Endothelial cell of umbilical vein (primary cell): ENCODE measurements around the gene LIPT1. TPM values are rescaled to one million over a fixed set of nuclear protein-coding genes. Genes with fewer than 3 reads are reported as not detected.

ENCODE experiments used
- BruUV-seq: library from RNA; stranded (reverse); fragments of 400-500 nt; replicated peaks from 2 replicates; lab custom pipeline; 2021; lab: Mats Ljungman, UMichigan
- CTCF ChIA-PET: fragments of 300-600, 350-600 bp; sonication (Branson Sonifier 250); formaldehyde crosslinking; loops from one replicate; lab custom pipeline; 2021; ENCODE audit warnings: antibody characterized with exemption, inconsistent platforms; lab: Charles Lee
- POLR2A ChIA-PET: fragments of 300-600, 350-600 bp; sonication (Branson Sonifier 250); formaldehyde crosslinking; loops from one replicate; lab custom pipeline; 2021; ENCODE audit warnings: antibody characterized with exemption, inconsistent platforms; lab: Charles Lee
- DNase-seq: peaks from one replicate; pipeline ENCODE4 v3.0.0-alpha.2; 2011; ENCODE audit warnings: low read depth, low spot score
- FAIRE-seq: peaks from 2 replicates; lab custom pipeline; 2011; peaks lifted over from hg19 to GRCh38; lab: Jason Lieb, UNC
- H2AFZ ChIP-seq: 2 replicates; pipeline ENCODE4 v1.6.0; 2012; ENCODE audit warnings: low read depth, low read length, control low read depth, inconsistent platforms
- H3K27ac ChIP-seq: 2 replicates; pipeline ENCODE4 v1.5.1; 2011; ENCODE audit warnings: low read depth, mild to moderate bottlenecking, control low read depth, low read length, moderate library complexity; ENCODE audit not compliant: insufficient read depth
- H3K27me3 ChIP-seq, 2 experiments: 2 replicates each; pipeline versions ENCODE4 v1.6.0 to v1.6.1; 2011; ENCODE audit warnings: low read length in 2 of 2, mixed read lengths in 1 of 2; ENCODE audit not compliant: control insufficient read depth in 2 of 2, insufficient read depth in 2 of 2
- H3K36me3 ChIP-seq, 2 experiments: 2 replicates in 1 of 2; 3 replicates in 1 of 2; pipeline ENCODE4 v1.5.1; 2011; ENCODE audit warnings: low read length in 2 of 2, mild to moderate bottlenecking in 1 of 2, moderate library complexity in 1 of 2; ENCODE audit not compliant: control insufficient read depth in 2 of 2, insufficient read depth in 2 of 2; ENCODE audit errors: extremely low read depth in 1 of 2
- H3K4me1 ChIP-seq: 3 replicates; pipeline ENCODE4 v1.5.1; 2011; ENCODE audit warnings: mild to moderate bottlenecking, low read length; ENCODE audit not compliant: control insufficient read depth, insufficient read depth; ENCODE audit errors: extremely low read depth
- H3K4me2 ChIP-seq: 2 replicates; pipeline ENCODE4 v1.6.1; 2011; ENCODE audit warnings: low read length, control low read depth, mixed read lengths; ENCODE audit not compliant: insufficient read depth
- H3K4me3 ChIP-seq, 3 experiments: fragments of 200-600 bp in 1 of 3; sonication (generic), shearing (Covaris generic) in 1 of 3; replicated peaks in 1 of 3; 2 replicates each; pipeline ENCODE4 v1.5.1; 2011 to 2016; ENCODE audit warnings: control low read depth in 3 of 3, low read length in 3 of 3, mild to moderate bottlenecking in 2 of 3, inconsistent platforms in 1 of 3, low read depth in 1 of 3, moderate library complexity in 1 of 3; ENCODE audit not compliant: insufficient read depth in 1 of 3
- H3K79me2 ChIP-seq: 2 replicates; pipeline ENCODE4 v1.6.0; 2012; ENCODE audit warnings: low read length, inconsistent platforms; ENCODE audit not compliant: control insufficient read depth, insufficient read depth
- H3K9ac ChIP-seq: replicated peaks from 2 replicates; pipeline ENCODE3; 2011; ENCODE audit warnings: low read length, control low read depth; ENCODE audit not compliant: insufficient read depth; ENCODE audit errors: extremely low read depth
- H3K9me1 ChIP-seq: replicated peaks from 3 replicates; pipeline ENCODE4 v1.6.0; 2011; ENCODE audit warnings: mild to moderate bottlenecking, low read length; ENCODE audit not compliant: control insufficient read depth, insufficient read depth; ENCODE audit errors: extremely low read depth
- H3K9me3 ChIP-seq: replicated peaks from 2 replicates; pipeline ENCODE4 v1.5.1; 2012; ENCODE audit warnings: low read length, inconsistent platforms; ENCODE audit not compliant: control insufficient read depth, insufficient read depth
- H4K20me1 ChIP-seq: replicated peaks from 2 replicates; pipeline ENCODE3; 2011; ENCODE audit warnings: mild to moderate bottlenecking, low read length; ENCODE audit not compliant: control insufficient read depth, insufficient read depth; ENCODE audit errors: extremely low read depth
- CTCF ChIP-seq, 2 donors: IDR thresholded peaks; 1 replicate in 1 of 2; 2 replicates in 1 of 2; pipeline ENCODE4 v1.5.1; 2011; ENCODE audit warnings: low read length in 2 of 2, mild to moderate bottlenecking in 2 of 2, moderate library complexity in 2 of 2, control low read depth in 1 of 2, inconsistent platforms in 1 of 2, low read depth in 1 of 2; ENCODE audit not compliant: insufficient read depth in 1 of 2; ENCODE audit errors: extremely low read depth in 1 of 2
- EZH2 ChIP-seq: IDR thresholded peaks from 2 replicates; pipeline ENCODE4 v1.6.1; 2012; ENCODE audit warnings: borderline replicate concordance, low read depth, mild to moderate bottlenecking, moderate library complexity, low read length, inconsistent platforms; ENCODE audit not compliant: severe bottlenecking
- FOS ChIP-seq: IDR thresholded peaks from 2 replicates; pipeline ENCODE4 v1.6.1; 2011; ENCODE audit warnings: mild to moderate bottlenecking, low read length, moderate library complexity, borderline replicate concordance; ENCODE audit not compliant: insufficient read depth
- GATA2 ChIP-seq: IDR thresholded peaks from 2 replicates; pipeline ENCODE4 v1.7.0; 2011; ENCODE audit warnings: low read depth, mild to moderate bottlenecking, moderate library complexity, mixed read lengths, low read length; ENCODE audit not compliant: insufficient read length, insufficient read depth
- JUN ChIP-seq: IDR thresholded peaks from 2 replicates; pipeline ENCODE4 v1.6.1; 2011; ENCODE audit warnings: borderline replicate concordance, low read depth; ENCODE audit not compliant: insufficient read length, insufficient read depth
- MAX ChIP-seq: IDR thresholded peaks from 2 replicates; pipeline ENCODE4 v1.6.1; 2011; ENCODE audit not compliant: insufficient read depth, insufficient read length
- MYC ChIP-seq: IDR thresholded peaks from one replicate; pipeline ENCODE4 v1.6.1; 2011; ENCODE audit warnings: mild to moderate bottlenecking, low read depth, low read length
- POLR2A ChIP-seq: IDR thresholded peaks from 2 replicates; pipeline ENCODE4 v1.6.1; 2012; ENCODE audit warnings: low read depth, mild to moderate bottlenecking, control low read depth, low read length
- POLR2AphosphoS5 ChIP-seq: IDR thresholded peaks from 2 replicates; pipeline ENCODE4 v1.6.1; 2012; ENCODE audit warnings: low read depth, mild to moderate bottlenecking, control low read depth, low read length, moderate library complexity; ENCODE audit not compliant: insufficient read depth
- dilution Hi-C: fragments of 300-500 bp; cut with MboI; formaldehyde crosslinking; loops from one replicate; pipeline ENCODE4 v1.15.0; 2019; ENCODE audit warnings: low sequenced_read_pairs; ENCODE audit not compliant: extremely low pct_ligation_motif_present
- intact Hi-C: fragments of 100-400 bp; cut with micrococcal nuclease; formaldehyde crosslinking; loops from one replicate; pipeline ENCODE4 v1.10.0; 2022
- polyA plus RNA-seq, 4 experiments: library from polyadenylated mRNA; depleted of rRNA in 3 of 4; stranded (reverse) in 3 of 4; unstranded in 1 of 4; fragments of >200 nt; gene quantifications; 2 replicates each; pipeline versions ENCODE4 v1.2.1 to v1.2.3, GENCODE V29; 2011 to 2012; ENCODE audit warnings: missing spikeins in 1 of 4
- total RNA-seq: library from RNA; stranded (reverse); gene quantifications from 2 replicates; pipeline ENCODE4 v1.2.3, GENCODE V29; 2021

The LIPT1 gene
- total and polyA plus RNA-seq, 2 donors (not counting 3 experiments of a cell fraction or from before 2014, with no cell fraction given): 3.3 to 4.8 TPM

GRCh38 chr2:99111236-99111635 is 43.5 kb upstream of the LIPT1 start:
- Histone ChIP-seq H2AFZ (no peak overlapping the region), H3K4me2 (no peak overlapping the region), H3K27me3 (peaks cover 0 to 2% of the 10 kb centered on the region in 2 experiments), H3K4me3 (no peak overlapping the region), H3K4me1 (no peaks in the 10 kb centered on the region), H3K9ac (no peak overlapping the region), H3K27ac (no peak overlapping the region), H3K79me2 (no peaks in the 10 kb centered on the region), H4K20me1 (no peaks in the 10 kb centered on the region), H3K36me3 (no peaks in the 10 kb centered on the region), H3K9me3 (no peaks in the 10 kb centered on the region), H3K9me1 (no peaks in the 10 kb centered on the region)
- ChIA-PET CTCF (no interaction called here), POLR2A (no interaction called here)
- dilution Hi-C loops: no loop called here
- FAIRE-seq (no peak), DNase-seq (no peak)
- intact Hi-C loops: no loop called here
- no TSS peak for BruUV-seq
- no peak for TF ChIP-seq POLR2AphosphoS5
- TF ChIP-seq CTCF (IDR thresholded peaks at IDR 0.05; ENCODE audit: extremely low read depth in 1 of 2, insufficient read depth in 1 of 2, low read depth in 1 of 2, low read length in 2 of 2): no peak
- no peak for TF ChIP-seq MYC
- no peak for TF ChIP-seq FOS
- TF ChIP-seq POLR2A: no peak
- TF ChIP-seq JUN: no peak
- no peak for TF ChIP-seq EZH2

- Histone ChIP-seq H3K9me1 (no peaks in the 10 kb centered on the region), H3K36me3 (no peaks in the 10 kb centered on the region), H3K4me2 (no peak overlapping the region), H2AFZ (no peak overlapping the region), H3K9me3 (no peaks in the 10 kb centered on the region), H3K27me3 (peaks cover 0 to 2% of the 10 kb centered on the region in 2 experiments), H3K79me2 (no peaks in the 10 kb centered on the region), H3K9ac (no peak overlapping the region), H3K4me1 (no peaks in the 10 kb centered on the region), H3K4me3 (no peak overlapping the region), H3K27ac (no peak overlapping the region), H4K20me1 (no peaks in the 10 kb centered on the region)
- DNase-seq (no peak), FAIRE-seq (no peak)
- TF ChIP-seq JUN (no peak), GATA2 (no peak), FOS (no peak), EZH2 (no peak), MYC (no peak), POLR2AphosphoS5 (no peak), CTCF (IDR thresholded peaks at IDR 0.05; ENCODE audit: extremely low read depth in 1 of 2, insufficient read depth in 1 of 2, low read depth in 1 of 2, low read length in 2 of 2) (no peak), POLR2A (no peak), MAX (no peak)
- dilution Hi-C loops (no loop called here), intact Hi-C loops (no loop called here)
- ChIA-PET POLR2A (no interaction called here), CTCF (no interaction called here)
- BruUV-seq: no TSS peak
Observed at GRCh38 chr2:99111945-99112344, 42.8 kb upstream of the LIPT1 start.
